PC-3 (cell line): ENCODE measurements around the gene SHTN1.

ENCODE experiments used
- EZH2 ChIP-seq: fragments of 300-600 bp; sonication (generic); IDR thresholded peaks from one replicate; pipeline ENCODE4 v1.6.1; 2017; ENCODE audit warnings: antibody characterized with exemption, mild to moderate bottlenecking, low read length; ENCODE audit not compliant: unreplicated experiment
- EZH2phosphoT487 ChIP-seq: fragments of 300-600 bp; sonication (generic); IDR thresholded peaks from 2 replicates; pipeline ENCODE4 v1.6.1; 2018; ENCODE audit warnings: mild to moderate bottlenecking, antibody characterized with exemption, low read length, borderline replicate concordance
- TF ChIP-seq, protein P1 (sequence below): fragments of 300-600 bp; sonication (generic); conservative IDR thresholded peaks from 2 replicates; pipeline ENCODE4 v1.5.1; 2017; ENCODE audit warnings: antibody characterized with exemption, low read depth, mild to moderate bottlenecking, low read length

GRCh38 chr10:116972131-116972530 lies 32.9 kb downstream of the SHTN1 start:
- TF ChIP-seq EZH2 (no peak), EZH2phosphoT487 (no peak)
- TF ChIP-seq, protein P1, sequence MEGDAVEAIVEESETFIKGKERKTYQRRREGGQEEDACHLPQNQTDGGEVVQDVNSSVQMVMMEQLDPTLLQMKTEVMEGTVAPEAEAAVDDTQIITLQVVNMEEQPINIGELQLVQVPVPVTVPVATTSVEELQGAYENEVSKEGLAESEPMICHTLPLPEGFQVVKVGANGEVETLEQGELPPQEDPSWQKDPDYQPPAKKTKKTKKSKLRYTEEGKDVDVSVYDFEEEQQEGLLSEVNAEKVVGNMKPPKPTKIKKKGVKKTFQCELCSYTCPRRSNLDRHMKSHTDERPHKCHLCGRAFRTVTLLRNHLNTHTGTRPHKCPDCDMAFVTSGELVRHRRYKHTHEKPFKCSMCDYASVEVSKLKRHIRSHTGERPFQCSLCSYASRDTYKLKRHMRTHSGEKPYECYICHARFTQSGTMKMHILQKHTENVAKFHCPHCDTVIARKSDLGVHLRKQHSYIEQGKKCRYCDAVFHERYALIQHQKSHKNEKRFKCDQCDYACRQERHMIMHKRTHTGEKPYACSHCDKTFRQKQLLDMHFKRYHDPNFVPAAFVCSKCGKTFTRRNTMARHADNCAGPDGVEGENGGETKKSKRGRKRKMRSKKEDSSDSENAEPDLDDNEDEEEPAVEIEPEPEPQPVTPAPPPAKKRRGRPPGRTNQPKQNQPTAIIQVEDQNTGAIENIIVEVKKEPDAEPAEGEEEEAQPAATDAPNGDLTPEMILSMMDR = no peak
